Measurements from ENCODE around the gene ATP11A.

ATP11A gene

GRCh38 chr13:112735791-112736190 lies 46.0 kb downstream of the ATP11A start:
- Histone ChIP-seq H3K4me3 (ENCODE audit: low read depth in 1 of 2, low read length in 2 of 2) (no peak overlapping the region), H3K9ac (ENCODE audit: low read depth, low read length) (no peak overlapping the region), H3K4me1 (ENCODE audit: insufficient read depth, low read length) (no peaks in the 10 kb centered on the region), H4K20me1 (ENCODE audit: insufficient read depth, low read length) (peaks cover 66% of the 10 kb centered on the region), H3K79me2 (ENCODE audit: insufficient read depth, low read length) (peaks cover 53% of the 10 kb centered on the region), H3K27me3 (ENCODE audit: insufficient read depth, low read length, poor library complexity) (no peaks in the 10 kb centered on the region), H3K27ac (ENCODE audit: low read length) (no peak overlapping the region), H3K9me3 (ENCODE audit: insufficient read depth, low read length, severe bottlenecking) (no peaks in the 10 kb centered on the region), H3K4me2 (ENCODE audit: insufficient read depth, low read length) (no peak overlapping the region), H2AFZ (ENCODE audit: low read depth, low read length) (no peak overlapping the region), H3K36me3 (ENCODE audit: insufficient read depth, low read length) (no peaks in the 10 kb centered on the region)
- no peak for ATAC-seq (ENCODE audit: insufficient read depth, low read depth)
- DNase-seq, result no peak
- TF ChIP-seq CTCF (IDR thresholded peaks at IDR 0.05; ENCODE audit: borderline replicate concordance, extremely low read depth, low read length, poor library complexity, severe bottlenecking), result no peak
- no peak for TF ChIP-seq EZH2 (IDR thresholded peaks at IDR 0.05; ENCODE audit: borderline replicate concordance, low read depth, low read length, severe bottlenecking)

- no peak overlapping the region for H3K4me3 ChIP-seq (ENCODE audit: low read depth in 1 of 2, low read length in 2 of 2)
- peaks cover 55% of the 10 kb centered on the region for H3K79me2 ChIP-seq (ENCODE audit: insufficient read depth, low read length)
- no peak overlapping the region for H3K27ac ChIP-seq (ENCODE audit: low read length)
- no peak overlapping the region for H2AFZ ChIP-seq (ENCODE audit: low read depth, low read length)
- no peaks in the 10 kb centered on the region for H3K9me3 ChIP-seq (ENCODE audit: insufficient read depth, low read length, severe bottlenecking)
- no peaks in the 10 kb centered on the region for H3K27me3 ChIP-seq (ENCODE audit: insufficient read depth, low read length, poor library complexity)
- H3K9ac ChIP-seq (ENCODE audit: low read depth, low read length), result no peak overlapping the region
- TF ChIP-seq CTCF (IDR thresholded peaks at IDR 0.05; ENCODE audit: borderline replicate concordance, extremely low read depth, low read length, poor library complexity, severe bottlenecking), result no peak
- no peak for TF ChIP-seq EZH2 (IDR thresholded peaks at IDR 0.05; ENCODE audit: borderline replicate concordance, low read depth, low read length, severe bottlenecking)
- no peak for ATAC-seq (ENCODE audit: insufficient read depth, low read depth)
- H3K4me1 ChIP-seq (ENCODE audit: insufficient read depth, low read length), result no peaks in the 10 kb centered on the region
- H3K4me2 ChIP-seq (ENCODE audit: insufficient read depth, low read length), result no peak overlapping the region
- H3K36me3 ChIP-seq (ENCODE audit: insufficient read depth, low read length), result no peaks in the 10 kb centered on the region
- DNase-seq, result no peak
- H4K20me1 ChIP-seq (ENCODE audit: insufficient read depth, low read length), result peaks cover 69% of the 10 kb centered on the region
Measured at GRCh38 chr13:112737294-112737693, 47.5 kb downstream of the ATP11A start.

GRCh38 chr13:112738606-112739005 lies 48.8 kb downstream of the ATP11A start:
- Histone ChIP-seq H3K9ac (ENCODE audit: low read depth, low read length) (no peak overlapping the region), H3K27me3 (ENCODE audit: insufficient read depth, low read length, poor library complexity) (no peaks in the 10 kb centered on the region), H3K4me3 (ENCODE audit: low read depth in 1 of 2, low read length in 2 of 2) (no peak overlapping the region), H3K4me1 (ENCODE audit: insufficient read depth, low read length) (no peaks in the 10 kb centered on the region), H3K27ac (ENCODE audit: low read length) (no peak overlapping the region), H2AFZ (ENCODE audit: low read depth, low read length) (no peak overlapping the region), H3K9me3 (ENCODE audit: insufficient read depth, low read length, severe bottlenecking) (no peaks in the 10 kb centered on the region), H4K20me1 (ENCODE audit: insufficient read depth, low read length) (peaks cover 77% of the 10 kb centered on the region), H3K4me2 (ENCODE audit: insufficient read depth, low read length) (no peak overlapping the region), H3K79me2 (ENCODE audit: insufficient read depth, low read length) (peaks cover 62% of the 10 kb centered on the region), H3K36me3 (ENCODE audit: insufficient read depth, low read length) (no peaks in the 10 kb centered on the region)
- DNase-seq (no peak), ATAC-seq (ENCODE audit: insufficient read depth, low read depth) (no peak)
- no peak for TF ChIP-seq EZH2 (IDR thresholded peaks at IDR 0.05; ENCODE audit: borderline replicate concordance, low read depth, low read length, severe bottlenecking)
- TF ChIP-seq CTCF (IDR thresholded peaks at IDR 0.05; ENCODE audit: borderline replicate concordance, extremely low read depth, low read length, poor library complexity, severe bottlenecking), result no peak

All from DND-41 (cell line).